NCI-H146 treated with DMSO at 0.1 percent for 48 hours (cell line): ENCODE measurements around the gene ZDHHC11.
"Not testable (repeated sequence)": the region's sequence is repeated elsewhere in the genome, so short reads cannot be mapped to it uniquely, and the experiment has no call there.

Experiments
- DNase-seq: peaks from one replicate; lab custom pipeline; 2025; ENCODE audit not compliant: unreplicated experiment; lab: John Stamatoyannopoulos, UW

Gene ZDHHC11

GRCh38 chr5:845676-846601 is 4.8 kb downstream of the ZDHHC11 start:
- not testable (repeated sequence) for DNase-seq

GRCh38 chr5:845031-845675 is 5.6 kb downstream of the ZDHHC11 start:
- DNase-seq: not testable (repeated sequence)

GRCh38 chr5:844426-844825 is 6.4 kb downstream of the ZDHHC11 start:
- not testable (repeated sequence) for DNase-seq

DNA sequence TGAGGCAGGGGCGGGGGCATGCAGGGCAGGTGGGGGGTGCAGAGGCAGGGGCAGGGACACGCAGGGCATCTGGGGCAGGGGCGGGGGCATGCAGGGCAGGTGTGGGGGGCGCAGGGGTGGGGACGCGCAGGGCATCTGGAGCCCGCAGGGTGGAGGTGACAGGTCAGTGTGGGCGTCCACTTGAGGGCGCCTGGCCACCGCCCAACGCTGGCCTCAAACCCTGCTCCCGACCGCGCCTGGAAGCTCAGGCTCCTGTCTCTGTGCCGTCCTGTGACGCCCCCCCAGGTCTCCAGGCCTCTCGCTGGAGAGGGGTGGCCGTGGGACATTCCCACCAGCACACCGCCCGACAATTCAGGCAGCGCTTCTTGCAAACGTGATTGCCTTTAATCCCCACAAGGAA is 6.9 kb downstream of the ZDHHC11 start:
- DNase-seq: not testable (repeated sequence)

- DNase-seq: not testable (repeated sequence)
Observed at GRCh38 chr5:843371-843770, 7.4 kb downstream of the ZDHHC11 start.

GRCh38 chr5:842402-843221 is 8.2 kb downstream of the ZDHHC11 start:
- DNase-seq: not testable (repeated sequence)

GRCh38 chr5:841531-842401 is 9.0 kb downstream of the ZDHHC11 start:
- DNase-seq: not testable (repeated sequence)

GRCh38 chr5:840974-841435 is 9.8 kb downstream of the ZDHHC11 start:
- DNase-seq: not testable (repeated sequence)

DNA sequence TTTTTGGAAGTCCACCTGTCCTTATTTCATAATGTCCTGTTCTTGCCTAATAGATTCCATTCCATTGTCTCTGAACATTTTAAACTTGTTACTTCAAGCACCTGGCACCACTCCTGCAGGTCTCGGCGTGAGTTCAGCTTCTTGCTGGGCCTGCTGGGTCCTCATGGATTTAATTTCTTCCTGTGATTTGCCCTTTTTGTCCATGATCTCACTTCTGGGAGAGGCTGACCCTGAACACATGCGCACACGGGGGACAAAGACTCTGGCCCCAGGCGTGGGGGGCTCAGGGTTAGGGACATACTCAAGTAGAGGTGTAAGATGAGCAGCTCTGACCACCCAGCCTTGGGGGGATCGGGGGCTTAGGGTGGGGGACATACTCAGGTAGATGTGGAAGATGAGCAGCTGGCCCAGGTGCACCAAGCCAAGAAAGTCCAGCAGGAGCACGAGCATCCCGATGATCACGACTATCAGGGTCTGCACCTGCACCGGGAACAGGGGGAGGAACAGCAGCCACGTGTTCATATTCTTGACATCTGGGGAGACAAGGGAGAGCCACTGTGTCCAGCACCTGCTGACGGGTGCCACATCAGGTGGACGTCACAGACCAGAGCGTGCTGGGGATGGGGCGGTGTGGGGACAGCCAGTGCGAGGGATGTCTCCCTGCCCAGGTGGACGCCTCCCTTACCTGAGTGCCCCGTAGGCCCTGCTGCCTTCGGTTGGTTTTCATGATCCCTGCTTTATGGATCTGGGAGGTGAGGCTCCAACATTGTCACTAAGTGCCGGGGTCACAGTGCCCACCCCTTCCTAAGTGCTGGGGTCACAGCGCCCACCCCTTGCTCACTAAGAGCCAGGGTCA is 10.4 kb downstream of the ZDHHC11 start:
- DNase-seq: not testable (repeated sequence)

- DNase-seq: not testable (repeated sequence)
Observed at GRCh38 chr5:838431-838851, 12.3 kb downstream of the ZDHHC11 start.

GRCh38 chr5:837621-838121 is 13.1 kb downstream of the ZDHHC11 start:
- DNase-seq: not testable (repeated sequence)

DNA sequence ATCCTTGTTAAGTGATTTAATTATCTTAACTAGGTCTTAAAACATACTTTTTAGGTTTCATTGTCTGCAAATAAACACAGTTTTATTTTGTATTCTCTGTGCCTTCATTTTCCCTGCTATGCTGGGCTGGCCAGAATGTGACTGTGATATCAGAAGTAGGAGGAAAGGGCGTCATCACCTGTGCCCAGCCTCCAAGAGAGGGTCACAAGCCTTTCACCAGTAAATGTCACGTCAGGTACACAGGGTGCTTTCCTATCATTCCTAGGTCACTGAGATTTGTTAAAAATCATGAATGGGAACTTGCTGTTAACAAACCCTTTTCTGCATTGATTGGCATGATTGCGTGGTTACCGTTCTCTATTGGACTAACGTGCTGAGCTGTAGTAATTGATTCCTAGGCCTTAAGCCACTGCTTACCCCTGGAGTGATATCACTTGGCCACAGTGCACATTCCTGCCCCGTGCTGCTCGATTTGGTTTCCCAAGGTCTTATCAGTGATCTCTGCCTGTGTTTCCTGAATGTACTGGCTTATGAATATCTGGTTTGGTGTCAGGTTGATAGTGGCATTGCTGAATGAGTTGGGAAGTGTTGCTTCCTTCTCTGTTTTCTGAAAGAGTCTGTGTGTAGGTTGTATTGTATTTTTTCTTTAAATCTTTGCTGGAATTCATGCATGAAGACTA is 14.7 kb downstream of the ZDHHC11 start:
- not testable (repeated sequence) for DNase-seq

DNA sequence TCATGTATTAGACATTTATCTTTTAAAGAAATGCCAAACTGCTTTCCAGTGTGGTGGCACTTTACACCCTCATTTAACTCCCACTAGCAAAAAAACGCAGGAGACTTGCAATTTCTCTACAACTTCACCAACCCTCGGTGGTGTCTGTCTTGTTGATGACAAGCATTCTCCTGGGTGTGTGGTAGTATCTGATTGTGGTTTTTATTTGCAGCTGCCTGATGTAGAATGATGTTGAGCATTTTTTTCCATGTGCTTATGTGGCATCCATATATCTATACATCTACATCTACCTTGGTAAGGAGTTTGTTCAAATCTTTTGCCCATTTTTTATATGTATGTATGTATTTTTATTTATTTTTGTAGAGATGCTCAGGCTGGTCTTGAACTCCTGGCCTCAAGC is 16.8 kb downstream of the ZDHHC11 start:
- DNase-seq: not testable (repeated sequence)

GRCh38 chr5:828194-828593 is 22.6 kb downstream of the ZDHHC11 start:
- DNase-seq: not testable (repeated sequence)

DNA sequence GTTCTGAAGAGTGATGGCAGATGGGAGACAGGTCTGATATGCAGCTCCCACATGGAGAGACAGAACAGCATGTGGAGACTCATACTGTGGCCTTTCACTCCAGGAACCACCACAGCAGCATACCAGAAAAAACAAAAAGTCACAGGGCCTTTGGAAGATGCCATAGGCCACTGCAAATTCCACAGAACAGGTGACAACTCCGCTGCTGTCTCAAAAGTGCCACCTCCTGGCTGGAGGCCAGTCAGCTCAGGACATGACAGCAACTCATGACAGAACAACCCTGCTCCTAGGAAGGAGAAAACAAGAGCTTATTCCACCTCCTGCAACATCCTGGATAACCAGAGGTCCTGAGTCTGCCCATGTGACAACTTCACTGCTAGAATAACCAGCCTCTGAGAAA is 25.2 kb downstream of the ZDHHC11 start:
- not testable (repeated sequence) for DNase-seq

DNA sequence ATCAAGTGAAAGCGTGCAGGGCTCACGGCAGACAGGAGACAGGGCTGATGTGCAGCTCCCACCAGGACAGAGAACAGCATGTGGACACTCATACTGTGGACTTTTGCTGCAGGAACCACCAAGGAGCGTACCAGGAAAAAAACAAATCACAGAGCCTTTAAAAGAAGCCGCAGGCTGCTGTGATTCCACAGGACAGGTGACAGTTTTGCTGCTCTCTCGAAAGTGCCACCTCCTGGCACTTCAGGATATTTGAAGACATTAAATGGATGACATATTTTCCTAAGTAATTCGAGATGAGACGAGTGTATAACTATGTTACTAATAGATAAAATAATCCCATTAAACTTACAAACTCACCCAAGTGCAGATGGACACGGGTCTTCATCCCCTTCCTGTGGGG is 29.3 kb downstream of the ZDHHC11 start:
- DNase-seq: no peak

GRCh38 chr5:820245-820644 is 30.5 kb downstream of the ZDHHC11 start:
- no peak for DNase-seq

DNA sequence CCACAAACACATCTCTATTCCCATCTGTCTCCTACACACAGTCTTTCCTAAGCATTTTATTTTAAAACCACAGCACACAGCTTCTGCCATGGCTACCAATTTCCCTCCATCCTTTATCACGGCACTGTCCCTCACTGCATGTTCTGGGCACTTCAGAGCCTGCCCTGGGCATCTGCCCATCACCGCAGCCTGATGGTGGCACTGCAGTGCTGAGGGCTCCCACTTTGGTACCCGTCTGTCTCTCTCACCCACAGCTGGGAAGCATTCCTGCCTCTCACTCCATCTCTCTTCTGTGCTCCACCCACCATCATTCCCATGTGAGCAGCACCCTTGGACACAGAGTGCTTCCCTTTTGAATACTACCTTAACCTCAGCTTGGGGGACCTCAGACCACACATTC is 31.7 kb downstream of the ZDHHC11 start:
- no peak for DNase-seq
